DMS153 treated with DMSO at 0.1 percent for 48 hours (cell line): ENCODE results near the gene PAX4.
A peak's percentile ranks its signal among the peaks of the same experiment; 100 is the strongest.
"Not testable (repeated sequence)": the region's sequence is repeated elsewhere in the genome, so short reads cannot be mapped to it uniquely, and the experiment has no call there.

Source experiments
- DNase-seq: peaks from one replicate; lab custom pipeline; 2025; ENCODE audit not compliant: unreplicated experiment; lab: John Stamatoyannopoulos, UW

The PAX4 gene

GRCh38 chr7:127586346-127586745 is 31.6 kb downstream of the PAX4 start:
- no peak for DNase-seq

GRCh38 chr7:127585044-127585953 is 32.6 kb downstream of the PAX4 start, which contains the start of gene GCC1:
TSS of gene GCC1 (minus strand) at chr7:127585596. CDS start at chr7:127585182, 414 bp downstream.
- peak; percentile 66 for DNase-seq

- DNase-seq = no peak
Measured at GRCh38 chr7:127584648-127585043, 33.3 kb downstream of the PAX4 start.

GRCh38 chr7:127582361-127582760 is 35.6 kb downstream of the PAX4 start:
- DNase-seq = no peak

GRCh38 chr7:127581716-127582115 is 36.2 kb downstream of the PAX4 start:
- DNase-seq = no peak

- no peak for DNase-seq
Measured at GRCh38 chr7:127580612-127581011, 37.3 kb downstream of the PAX4 start.

GRCh38 chr7:127578711-127579275 is 39.1 kb downstream of the PAX4 start:
- DNase-seq = no peak

GRCh38 chr7:127578036-127578684 is 39.8 kb downstream of the PAX4 start:
- DNase-seq = no peak

- no peak for DNase-seq
Measured at GRCh38 chr7:127571741-127572505, 46.0 kb downstream of the PAX4 start.

- DNase-seq = not testable (repeated sequence)
Measured at GRCh38 chr7:127568034-127568433, 49.9 kb downstream of the PAX4 start.

- DNase-seq = no peak
Measured at GRCh38 chr7:127566242-127566641, 51.7 kb downstream of the PAX4 start.
